ENCODE results near the gene MYO16.

The MYO16 gene

GRCh38 chr13:108711386-108711785 is 82.0 kb downstream of the MYO16 start:
- Histone ChIP-seq H3K36me3 (ENCODE audit: control insufficient read depth, low read length) (no peaks in the 10 kb centered on the region), H3F3A (ENCODE audit: control insufficient read depth, insufficient read depth) (no peaks in the 10 kb centered on the region), H3K27me3 (ENCODE audit: control insufficient read depth, low read length) (no peaks in the 10 kb centered on the region), H3K79me2 (ENCODE audit: control insufficient read depth, low read length) (no peaks in the 10 kb centered on the region), H4K20me1 (ENCODE audit: control insufficient read depth, insufficient read depth, low read depth, low read length) (no peaks in the 10 kb centered on the region), H3K27ac (ENCODE audit: low read depth, low read length) (no peak overlapping the region), H3K4me2 (ENCODE audit: low read length) (no peak overlapping the region), H3K4me1 (ENCODE audit: control insufficient read depth, low read length) (no peaks in the 10 kb centered on the region), H3K4me3 (ENCODE audit: low read length) (no peak overlapping the region), H3K9me2 (replicated peaks; ENCODE audit: control insufficient read depth, low read length) (no peaks in the 10 kb centered on the region), H3K9me3 (ENCODE audit: control insufficient read depth, insufficient read depth, low read length) (no peaks in the 10 kb centered on the region)
- TF ChIP-seq, protein P1, sequence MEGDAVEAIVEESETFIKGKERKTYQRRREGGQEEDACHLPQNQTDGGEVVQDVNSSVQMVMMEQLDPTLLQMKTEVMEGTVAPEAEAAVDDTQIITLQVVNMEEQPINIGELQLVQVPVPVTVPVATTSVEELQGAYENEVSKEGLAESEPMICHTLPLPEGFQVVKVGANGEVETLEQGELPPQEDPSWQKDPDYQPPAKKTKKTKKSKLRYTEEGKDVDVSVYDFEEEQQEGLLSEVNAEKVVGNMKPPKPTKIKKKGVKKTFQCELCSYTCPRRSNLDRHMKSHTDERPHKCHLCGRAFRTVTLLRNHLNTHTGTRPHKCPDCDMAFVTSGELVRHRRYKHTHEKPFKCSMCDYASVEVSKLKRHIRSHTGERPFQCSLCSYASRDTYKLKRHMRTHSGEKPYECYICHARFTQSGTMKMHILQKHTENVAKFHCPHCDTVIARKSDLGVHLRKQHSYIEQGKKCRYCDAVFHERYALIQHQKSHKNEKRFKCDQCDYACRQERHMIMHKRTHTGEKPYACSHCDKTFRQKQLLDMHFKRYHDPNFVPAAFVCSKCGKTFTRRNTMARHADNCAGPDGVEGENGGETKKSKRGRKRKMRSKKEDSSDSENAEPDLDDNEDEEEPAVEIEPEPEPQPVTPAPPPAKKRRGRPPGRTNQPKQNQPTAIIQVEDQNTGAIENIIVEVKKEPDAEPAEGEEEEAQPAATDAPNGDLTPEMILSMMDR (IDR thresholded peaks at IDR 0.05; ENCODE audit: low read depth, low read length, poor library complexity, severe bottlenecking), result no peak
- TF ChIP-seq EZH2phosphoT487 (IDR thresholded peaks at IDR 0.05; ENCODE audit: borderline replicate concordance, low read length), result no peak

- Histone ChIP-seq H3K4me3 (ENCODE audit: low read length) (no peak overlapping the region), H3K27me3 (ENCODE audit: control insufficient read depth, low read length) (no peaks in the 10 kb centered on the region), H3K9me3 (ENCODE audit: control insufficient read depth, insufficient read depth, low read length) (no peaks in the 10 kb centered on the region), H3F3A (ENCODE audit: control insufficient read depth, insufficient read depth) (no peaks in the 10 kb centered on the region), H3K9me2 (replicated peaks; ENCODE audit: control insufficient read depth, low read length) (no peaks in the 10 kb centered on the region), H3K36me3 (ENCODE audit: control insufficient read depth, low read length) (no peaks in the 10 kb centered on the region), H4K20me1 (ENCODE audit: control insufficient read depth, insufficient read depth, low read depth, low read length) (no peaks in the 10 kb centered on the region), H3K4me1 (ENCODE audit: control insufficient read depth, low read length) (no peaks in the 10 kb centered on the region), H3K4me2 (ENCODE audit: low read length) (no peak overlapping the region), H3K27ac (ENCODE audit: low read depth, low read length) (no peak overlapping the region), H3K79me2 (ENCODE audit: control insufficient read depth, low read length) (no peaks in the 10 kb centered on the region)
- TF ChIP-seq, protein P1 (IDR thresholded peaks at IDR 0.05; ENCODE audit: low read depth, low read length, poor library complexity, severe bottlenecking), result no peak
- TF ChIP-seq EZH2phosphoT487 (IDR thresholded peaks at IDR 0.05; ENCODE audit: borderline replicate concordance, low read length), result no peak
Observed at GRCh38 chr13:108725471-108725870, 96.1 kb downstream of the MYO16 start.

- H3K36me3 ChIP-seq (ENCODE audit: control insufficient read depth, low read length), result no peaks in the 10 kb centered on the region
- no peak overlapping the region for H3K4me2 ChIP-seq (ENCODE audit: low read length)
- no peaks in the 10 kb centered on the region for H3K27me3 ChIP-seq (ENCODE audit: control insufficient read depth, low read length)
- no peaks in the 10 kb centered on the region for H3K79me2 ChIP-seq (ENCODE audit: control insufficient read depth, low read length)
- TF ChIP-seq, protein P1 (IDR thresholded peaks at IDR 0.05; ENCODE audit: low read depth, low read length, poor library complexity, severe bottlenecking), result no peak
- no peak for TF ChIP-seq EZH2phosphoT487 (IDR thresholded peaks at IDR 0.05; ENCODE audit: borderline replicate concordance, low read length)
- no peak overlapping the region for H3K4me3 ChIP-seq (ENCODE audit: low read length)
- no peaks in the 10 kb centered on the region for H3K9me2 ChIP-seq (replicated peaks; ENCODE audit: control insufficient read depth, low read length)
- no peaks in the 10 kb centered on the region for H4K20me1 ChIP-seq (ENCODE audit: control insufficient read depth, insufficient read depth, low read depth, low read length)
- no peak overlapping the region for H3K27ac ChIP-seq (ENCODE audit: low read depth, low read length)
- H3F3A ChIP-seq (ENCODE audit: control insufficient read depth, insufficient read depth), result no peaks in the 10 kb centered on the region
- no peaks in the 10 kb centered on the region for H3K4me1 ChIP-seq (ENCODE audit: control insufficient read depth, low read length)
- no peaks in the 10 kb centered on the region for H3K9me3 ChIP-seq (ENCODE audit: control insufficient read depth, insufficient read depth, low read length)
Observed at GRCh38 chr13:108728370-108728769, 99.0 kb downstream of the MYO16 start.
